GM23338 (cell line): Measurements from ENCODE around the gene COL4A2. TPM values are rescaled to one million over a fixed set of nuclear protein-coding genes. Genes with fewer than 3 reads are reported as not detected.

ENCODE experiments used
- ATAC-seq: fragments of 200-7000 bp; cut with Tn5 transposase; 3 replicates; pipeline ENCODE4 v1.9.1; 2020
- DNase-seq: peaks from one replicate; pipeline ENCODE4 v3.0.0-alpha.2; 2015; ENCODE audit warnings: low spot score
- H2AFZ ChIP-seq: fragments of 200-600 bp; sonication (generic); 2 replicates; pipeline ENCODE4 v1.8.0; 2016; ENCODE audit warnings: antibody characterized with exemption, mild to moderate bottlenecking, moderate library complexity
- H3F3A ChIP-seq: fragments of 200-600 bp; sonication (generic); replicated peaks from 2 replicates; pipeline ENCODE4 v1.8.0; 2017; ENCODE audit warnings: antibody characterized with exemption, mixed run types, low read depth
- H3K27ac ChIP-seq: fragments of 200-600 bp; sonication (generic); 2 replicates; pipeline ENCODE4 v1.6.1; 2016; ENCODE audit warnings: low read depth
- H3K27me3 ChIP-seq: fragments of 200-600 bp; sonication (generic); 2 replicates; pipeline ENCODE4 v1.8.0; 2016; ENCODE audit warnings: mild to moderate bottlenecking, mixed run types, moderate library complexity; ENCODE audit not compliant: insufficient read depth
- H3K36me3 ChIP-seq: fragments of 200-600 bp; sonication (generic); 2 replicates; pipeline ENCODE4 v1.8.0; 2016; ENCODE audit warnings: mild to moderate bottlenecking; ENCODE audit not compliant: insufficient read depth
- H3K4me1 ChIP-seq: fragments of 200-600 bp; sonication (generic); 2 replicates; pipeline ENCODE4 v1.8.0; 2016; ENCODE audit warnings: mild to moderate bottlenecking, moderate library complexity; ENCODE audit not compliant: insufficient read depth
- H3K4me2 ChIP-seq: fragments of 200-600 bp; sonication (generic); 2 replicates; pipeline ENCODE4 v1.7.1; 2017; ENCODE audit warnings: mixed run types
- H3K4me3 ChIP-seq: fragments of 200-600 bp; sonication (generic); 2 replicates; pipeline ENCODE4 v1.6.1; 2016; ENCODE audit warnings: mixed run types
- H3K79me2 ChIP-seq: fragments of 200-600 bp; sonication (generic); replicated peaks from 2 replicates; pipeline ENCODE4 v1.8.0; 2017; ENCODE audit warnings: mild to moderate bottlenecking; ENCODE audit not compliant: insufficient read depth
- H3K9me2 ChIP-seq: fragments of 200-600 bp; sonication (generic); 2 replicates; pipeline ENCODE4 v1.8.0; 2017; ENCODE audit not compliant: insufficient read depth
- H4K20me1 ChIP-seq: fragments of 200-600 bp; sonication (generic); replicated peaks from 2 replicates; pipeline ENCODE4 v1.8.0; 2017; ENCODE audit warnings: mild to moderate bottlenecking; ENCODE audit not compliant: insufficient read depth
- H3K27ac Mint-ChIP-seq: 2 replicates; pipeline ENCODE4 v1.8.0; 2020; ENCODE audit warnings: inconsistent platforms, mild to moderate bottlenecking, moderate library complexity, mixed read lengths
- H3K27me3 Mint-ChIP-seq: 3 replicates; pipeline ENCODE4 v1.8.0; 2022; ENCODE audit warnings: low read depth, mild to moderate bottlenecking, moderate library complexity, mixed read lengths, inconsistent platforms; ENCODE audit not compliant: insufficient read depth, poor library complexity
- H3K36me3 Mint-ChIP-seq: 3 replicates; pipeline ENCODE4 v1.8.0; 2021; ENCODE audit warnings: low read depth, mild to moderate bottlenecking, inconsistent platforms, moderate library complexity, mixed read lengths
- H3K4me1 Mint-ChIP-seq: 3 replicates; pipeline ENCODE4 v1.8.0; 2020; ENCODE audit warnings: mild to moderate bottlenecking, inconsistent platforms, mixed read lengths
- H3K4me3 Mint-ChIP-seq: 3 replicates; pipeline ENCODE4 v1.8.0; 2021; ENCODE audit warnings: moderate library complexity, mild to moderate bottlenecking, inconsistent platforms, mixed read lengths
- H3K9me3 Mint-ChIP-seq: 3 replicates; pipeline ENCODE4 v1.8.0; 2020; ENCODE audit warnings: moderate library complexity, mild to moderate bottlenecking, inconsistent platforms, mixed read lengths
- CREB1 ChIP-seq: fragments of 250-450 bp; sonication (Bioruptor Pico); IDR thresholded peaks from 2 replicates; pipeline ENCODE4 v1.5.0; 2020; ENCODE audit warnings: low read depth, mild to moderate bottlenecking, moderate library complexity
- STAT1 ChIP-seq: IDR thresholded peaks from one replicate; pipeline ENCODE4 v1.6.1; 2016; ENCODE audit warnings: antibody characterized with exemption; ENCODE audit not compliant: unreplicated experiment
- ZNF114 ChIP-seq: fragments of 250-450 bp; sonication (Bioruptor Pico); IDR thresholded peaks from 2 replicates; pipeline ENCODE4 v1.5.0; 2020; ENCODE audit warnings: mild to moderate bottlenecking, moderate library complexity
- ZNF331 ChIP-seq: fragments of 250-450 bp; sonication (Bioruptor Pico); IDR thresholded peaks from 2 replicates; pipeline ENCODE4 v1.5.0; 2020; ENCODE audit warnings: low read depth, mild to moderate bottlenecking, moderate library complexity
- polyA plus RNA-seq: library from polyadenylated mRNA; unstranded; fragments of >200 nt; fragmentation: Nextera tagmentation; extraction: Ambion mirVana; gene quantifications from 2 replicates; pipeline ENCODE4 v1.2.1, GENCODE V29; 2016
- total RNA-seq: library from RNA; depleted of rRNA; stranded (reverse); fragments of >200 nt; shearing (Covaris generic); gene quantifications from 2 replicates; pipeline ENCODE4 v1.2.3, GENCODE V29; 2014
- TF ChIP-seq, protein P1 (sequence below): IDR thresholded peaks from one replicate; pipeline ENCODE4 v1.6.1; 2018; ENCODE audit warnings: antibody characterized with exemption; ENCODE audit not compliant: unreplicated experiment
- TF ChIP-seq, protein P2 (sequence below), 2 experiments: fragments of 200-600 bp in 1 of 2; sonication (generic) in 1 of 2; conservative IDR thresholded peaks; 2 replicates each; pipeline versions ENCODE4 v1.5.1 to v1.6.1; 2016 to 2017; ENCODE audit warnings: antibody characterized with exemption in 2 of 2, low read depth in 2 of 2, mild to moderate bottlenecking in 2 of 2, moderate library complexity in 1 of 2

The COL4A2 gene
- total and polyA plus RNA-seq, 2 experiments from 2014 or later, result 37.4 to 131 TPM

DNA sequence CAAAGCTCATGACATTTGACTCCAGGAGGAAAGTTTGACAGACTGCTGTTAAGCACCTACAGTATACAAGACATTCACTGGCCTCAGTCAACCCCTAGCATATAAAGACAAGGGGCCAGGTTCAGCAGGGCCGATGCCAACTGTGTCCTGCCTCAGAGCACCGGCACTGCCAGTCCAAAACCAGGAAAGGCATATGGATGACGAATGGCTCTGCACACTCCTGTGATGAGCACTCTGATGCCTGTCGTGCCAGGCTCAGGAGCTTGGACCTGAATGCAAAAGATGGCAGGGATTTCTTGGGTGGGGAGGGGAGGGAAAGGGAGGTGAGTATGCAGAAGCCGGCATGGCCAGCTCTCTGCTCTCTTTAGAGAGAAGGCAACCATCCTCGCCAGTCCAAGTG, 39.0 kb upstream of the COL4A2 start (continued):
- TF ChIP-seq, protein P1, sequence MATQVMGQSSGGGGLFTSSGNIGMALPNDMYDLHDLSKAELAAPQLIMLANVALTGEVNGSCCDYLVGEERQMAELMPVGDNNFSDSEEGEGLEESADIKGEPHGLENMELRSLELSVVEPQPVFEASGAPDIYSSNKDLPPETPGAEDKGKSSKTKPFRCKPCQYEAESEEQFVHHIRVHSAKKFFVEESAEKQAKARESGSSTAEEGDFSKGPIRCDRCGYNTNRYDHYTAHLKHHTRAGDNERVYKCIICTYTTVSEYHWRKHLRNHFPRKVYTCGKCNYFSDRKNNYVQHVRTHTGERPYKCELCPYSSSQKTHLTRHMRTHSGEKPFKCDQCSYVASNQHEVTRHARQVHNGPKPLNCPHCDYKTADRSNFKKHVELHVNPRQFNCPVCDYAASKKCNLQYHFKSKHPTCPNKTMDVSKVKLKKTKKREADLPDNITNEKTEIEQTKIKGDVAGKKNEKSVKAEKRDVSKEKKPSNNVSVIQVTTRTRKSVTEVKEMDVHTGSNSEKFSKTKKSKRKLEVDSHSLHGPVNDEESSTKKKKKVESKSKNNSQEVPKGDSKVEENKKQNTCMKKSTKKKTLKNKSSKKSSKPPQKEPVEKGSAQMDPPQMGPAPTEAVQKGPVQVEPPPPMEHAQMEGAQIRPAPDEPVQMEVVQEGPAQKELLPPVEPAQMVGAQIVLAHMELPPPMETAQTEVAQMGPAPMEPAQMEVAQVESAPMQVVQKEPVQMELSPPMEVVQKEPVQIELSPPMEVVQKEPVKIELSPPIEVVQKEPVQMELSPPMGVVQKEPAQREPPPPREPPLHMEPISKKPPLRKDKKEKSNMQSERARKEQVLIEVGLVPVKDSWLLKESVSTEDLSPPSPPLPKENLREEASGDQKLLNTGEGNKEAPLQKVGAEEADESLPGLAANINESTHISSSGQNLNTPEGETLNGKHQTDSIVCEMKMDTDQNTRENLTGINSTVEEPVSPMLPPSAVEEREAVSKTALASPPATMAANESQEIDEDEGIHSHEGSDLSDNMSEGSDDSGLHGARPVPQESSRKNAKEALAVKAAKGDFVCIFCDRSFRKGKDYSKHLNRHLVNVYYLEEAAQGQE, result no peak
- TF ChIP-seq CREB1 (CRISPR knock-in tag) (no peak), ZNF331 (CRISPR knock-in tag) (no peak)
- TF ChIP-seq, protein P2, sequence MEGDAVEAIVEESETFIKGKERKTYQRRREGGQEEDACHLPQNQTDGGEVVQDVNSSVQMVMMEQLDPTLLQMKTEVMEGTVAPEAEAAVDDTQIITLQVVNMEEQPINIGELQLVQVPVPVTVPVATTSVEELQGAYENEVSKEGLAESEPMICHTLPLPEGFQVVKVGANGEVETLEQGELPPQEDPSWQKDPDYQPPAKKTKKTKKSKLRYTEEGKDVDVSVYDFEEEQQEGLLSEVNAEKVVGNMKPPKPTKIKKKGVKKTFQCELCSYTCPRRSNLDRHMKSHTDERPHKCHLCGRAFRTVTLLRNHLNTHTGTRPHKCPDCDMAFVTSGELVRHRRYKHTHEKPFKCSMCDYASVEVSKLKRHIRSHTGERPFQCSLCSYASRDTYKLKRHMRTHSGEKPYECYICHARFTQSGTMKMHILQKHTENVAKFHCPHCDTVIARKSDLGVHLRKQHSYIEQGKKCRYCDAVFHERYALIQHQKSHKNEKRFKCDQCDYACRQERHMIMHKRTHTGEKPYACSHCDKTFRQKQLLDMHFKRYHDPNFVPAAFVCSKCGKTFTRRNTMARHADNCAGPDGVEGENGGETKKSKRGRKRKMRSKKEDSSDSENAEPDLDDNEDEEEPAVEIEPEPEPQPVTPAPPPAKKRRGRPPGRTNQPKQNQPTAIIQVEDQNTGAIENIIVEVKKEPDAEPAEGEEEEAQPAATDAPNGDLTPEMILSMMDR (conservative IDR thresholded peaks at IDR 0.05; ENCODE audit: low read depth in 2 of 2), result no peak

DNA sequence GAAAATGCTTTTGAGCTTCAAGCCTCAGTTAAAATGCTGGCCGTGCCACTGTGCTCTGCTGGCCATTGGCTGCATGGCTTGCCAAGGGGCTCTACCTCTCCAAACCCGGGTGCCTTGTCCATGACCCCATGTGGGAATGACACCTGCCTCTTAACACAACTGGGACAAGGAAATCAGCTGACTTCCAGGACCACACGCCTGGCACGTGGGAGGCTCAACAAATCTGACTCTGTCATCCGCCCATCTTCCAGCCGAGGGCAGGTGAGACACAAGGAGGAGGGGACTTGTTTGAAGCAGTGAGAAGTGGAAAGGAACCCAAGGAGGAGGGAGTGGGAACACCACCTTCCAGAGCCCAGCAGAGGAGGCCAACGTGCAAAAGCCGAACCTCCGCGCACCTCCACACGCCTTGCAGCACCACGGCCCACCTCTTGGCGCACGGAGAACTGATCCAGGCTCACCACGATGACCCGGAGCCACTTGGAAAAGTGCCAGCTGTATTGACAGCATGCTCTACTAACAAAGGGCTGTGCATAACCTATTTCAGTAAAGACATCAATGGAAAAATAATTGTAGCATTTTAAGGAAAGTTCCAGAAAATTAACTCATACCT, 38.4 kb upstream of the COL4A2 start:
- TF ChIP-seq ZNF114 (CRISPR knock-in tag), result no peak
- TF ChIP-seq, protein P2 (conservative IDR thresholded peaks at IDR 0.05; ENCODE audit: low read depth in 2 of 2), result no peak
- TF ChIP-seq, protein P1, result no peak
- TF ChIP-seq STAT1, result no peak
- no peak overlapping the region for H3K4me3 Mint-ChIP-seq
- no peak for ATAC-seq

More for the DNA sequence above, 38.4 kb upstream of the COL4A2 start:
- Histone ChIP-seq H3K79me2 (peaks cover 46% of the 10 kb centered on the region), H4K20me1 (peaks cover 3% of the 10 kb centered on the region; the same call in 1 of the 2 replicates), H3K4me3 (no peak overlapping the region), H3K27ac (no peak overlapping the region), H3F3A (no peaks in the 10 kb centered on the region), H3K9me2 (no peaks in the 10 kb centered on the region), H2AFZ (no peak overlapping the region), H3K27me3 (no peaks in the 10 kb centered on the region), H3K36me3 (no peaks in the 10 kb centered on the region), H3K4me1 (peaks cover 33% of the 10 kb centered on the region), H3K4me2 (no peak overlapping the region)
- Mint-ChIP-seq H3K27ac (no peak overlapping the region), H3K9me3 (no peaks in the 10 kb centered on the region), H3K27me3 (peaks cover 2% of the 10 kb centered on the region), H3K36me3 (no peaks in the 10 kb centered on the region), H3K4me1 (peaks cover 63% of the 10 kb centered on the region)
- no peak for DNase-seq
